SK-N-SH (cell line): ENCODE results near the gene BAG5. TPM values are rescaled to one million over a fixed set of nuclear protein-coding genes. Genes with fewer than 3 reads are reported as not detected.

Source experiments
- CTCF ChIA-PET: fragments of 300-600, 350-600 bp; formaldehyde crosslinking; extraction: SDS; loops from one replicate; lab custom pipeline; 2021; lab: Yijun Ruan, JAX
- POLR2A ChIA-PET: fragments of 350-600 bp; sonication (Branson Sonifier 250); formaldehyde crosslinking; extraction: SDS; loops from one replicate; lab custom pipeline; 2020; ENCODE audit warnings: antibody characterized with exemption, inconsistent platforms; lab: Yijun Ruan, JAX
- DNase-seq: peaks from one replicate; pipeline ENCODE4 v3.0.0; 2012
- H2AFZ ChIP-seq: fragments of 200-600 bp; sonication (generic); 2 replicates; pipeline ENCODE4 v1.8.1; 2016; ENCODE audit warnings: antibody characterized with exemption, mild to moderate bottlenecking, low read depth
- H3F3A ChIP-seq: fragments of 200-600 bp; sonication (generic); replicated peaks from 2 replicates; pipeline ENCODE3; 2016; ENCODE audit warnings: antibody characterized with exemption, mild to moderate bottlenecking; ENCODE audit not compliant: insufficient read depth
- H3K27ac ChIP-seq, 2 experiments: fragments of 200-500 bp in 1 of 2; fragments of 200-600 bp in 1 of 2; sonication (Bioruptor generic) in 1 of 2; sonication (generic), shearing (Covaris generic) in 1 of 2; 2 replicates each; pipeline versions ENCODE4 v1.5.1 to v1.6.1; 2014 to 2016; ENCODE audit warnings: low read depth in 2 of 2, inconsistent platforms in 1 of 2, low read length in 1 of 2, mild to moderate bottlenecking in 1 of 2, mixed read lengths in 1 of 2
- H3K27me3 ChIP-seq: fragments of 200-600 bp; sonication (generic), shearing (Covaris generic); 2 replicates; pipeline ENCODE4 v1.6.1; 2016; ENCODE audit warnings: mixed run types; ENCODE audit not compliant: insufficient read depth
- H3K36me3 ChIP-seq, 2 experiments: fragments of 200-500 bp in 1 of 2; fragments of 200-600 bp in 1 of 2; sonication (Bioruptor generic) in 1 of 2; sonication (generic) in 1 of 2; replicated peaks in 1 of 2; 2 replicates each; pipeline versions ENCODE3 to v1.5.1; 2014 to 2016; ENCODE audit warnings: low read length in 1 of 2, mild to moderate bottlenecking in 1 of 2; ENCODE audit not compliant: insufficient read depth in 2 of 2, control insufficient read depth in 1 of 2
- H3K4me1 ChIP-seq, 2 experiments: fragments of 200-500 bp in 1 of 2; fragments of 200-600 bp in 1 of 2; sonication (Bioruptor generic) in 1 of 2; sonication (generic), shearing (Covaris generic) in 1 of 2; 2 replicates each; pipeline versions ENCODE4 v1.5.1 to v1.6.1; 2014 to 2016; ENCODE audit warnings: low read depth in 1 of 2, low read length in 1 of 2, mixed run types in 1 of 2; ENCODE audit not compliant: insufficient read depth in 2 of 2, control insufficient read depth in 1 of 2
- H3K4me2 ChIP-seq: fragments of 200-600 bp; sonication (generic), shearing (Covaris generic); 2 replicates; pipeline ENCODE4 v1.6.1; 2017; ENCODE audit warnings: mixed run types
- H3K4me3 ChIP-seq, 2 experiments: fragments of 200-500 bp in 1 of 2; fragments of 200-600 bp in 1 of 2; sonication (Bioruptor generic) in 1 of 2; sonication (generic), shearing (Covaris generic) in 1 of 2; 2 replicates each; pipeline versions ENCODE4 v1.5.1 to v1.8.1; 2014 to 2016; ENCODE audit warnings: low read depth in 2 of 2, inconsistent platforms in 1 of 2, low read length in 1 of 2, mild to moderate bottlenecking in 1 of 2, mixed read lengths in 1 of 2, moderate library complexity in 1 of 2
- H3K79me2 ChIP-seq: fragments of 200-600 bp; sonication (generic); 2 replicates; pipeline ENCODE4 v1.8.1; 2017; ENCODE audit warnings: mild to moderate bottlenecking; ENCODE audit not compliant: insufficient read depth
- H3K9ac ChIP-seq: fragments of 200-600 bp; sonication (generic); 2 replicates; pipeline ENCODE4 v1.6.1; 2017; ENCODE audit warnings: mixed run types
- H3K9me2 ChIP-seq: fragments of 200-600 bp; sonication (generic); 2 replicates; pipeline ENCODE4 v1.6.1; 2017; ENCODE audit warnings: mixed run types
- H3K9me3 ChIP-seq: fragments of 200-600 bp; sonication (generic); 2 replicates; pipeline ENCODE4 v1.6.1; 2017; ENCODE audit warnings: mixed run types, mild to moderate bottlenecking, moderate library complexity
- H4K20me1 ChIP-seq: fragments of 200-600 bp; sonication (generic); 2 replicates; pipeline ENCODE4 v1.6.1; 2017; ENCODE audit warnings: mild to moderate bottlenecking, mixed run types; ENCODE audit not compliant: insufficient read depth
- CTCF ChIP-seq: fragments of 200-600 bp; sonication (generic); IDR thresholded peaks from 2 replicates; pipeline ENCODE4 v1.6.1; 2017; ENCODE audit warnings: antibody characterized with exemption, mild to moderate bottlenecking, moderate library complexity
- ELF1 ChIP-seq: IDR thresholded peaks from 2 replicates; pipeline ENCODE4 v1.4.0; 2012
- EZH2phosphoT487 ChIP-seq: fragments of 200-600 bp; sonication (generic); IDR thresholded peaks from 2 replicates; pipeline ENCODE4 v1.6.1; 2017; ENCODE audit warnings: low read depth, mixed run types, mild to moderate bottlenecking, antibody characterized with exemption, moderate library complexity, borderline replicate concordance
- MEF2A ChIP-seq: IDR thresholded peaks from 2 replicates; pipeline ENCODE4 v1.4.0; 2012; ENCODE audit warnings: low read depth, borderline replicate concordance
- MXI1 ChIP-seq: IDR thresholded peaks from 2 replicates; pipeline ENCODE4 v1.6.1; 2012; ENCODE audit warnings: mild to moderate bottlenecking, low read depth, low read length, improper control_type of control experiment
- RCOR1 ChIP-seq: fragments of 150-350 bp; IDR thresholded peaks from 2 replicates; pipeline ENCODE4 v1.6.1; 2017; ENCODE audit warnings: antibody characterized with exemption, low read length
- REST ChIP-seq: IDR thresholded peaks from 2 replicates; pipeline ENCODE4 v1.6.1; 2012; ENCODE audit warnings: mild to moderate bottlenecking, low read depth, low read length, moderate library complexity
- RXRA ChIP-seq: IDR thresholded peaks from 2 replicates; pipeline ENCODE4 v1.4.0; 2012; ENCODE audit warnings: low read depth, mild to moderate bottlenecking, borderline replicate concordance
- TCF12 ChIP-seq: IDR thresholded peaks from 2 replicates; pipeline ENCODE4 v1.4.0; 2012
- TEAD4 ChIP-seq: IDR thresholded peaks from 2 replicates; pipeline ENCODE4 v1.4.0; 2012; ENCODE audit warnings: mild to moderate bottlenecking, borderline replicate concordance; ENCODE audit not compliant: insufficient read depth
- USF1 ChIP-seq: IDR thresholded peaks from 2 replicates; pipeline ENCODE4 v1.4.0; 2012; ENCODE audit warnings: low read depth, borderline replicate concordance
- USF2 ChIP-seq: fragments of 150-350 bp; IDR thresholded peaks from 2 replicates; pipeline ENCODE4 v1.6.1; 2017; ENCODE audit warnings: antibody characterized with exemption, low read length, low read depth, borderline replicate concordance
- ZBTB33 ChIP-seq: IDR thresholded peaks from 2 replicates; pipeline ENCODE4 v1.4.0; 2012; ENCODE audit warnings: low read depth, borderline replicate concordance
- WGBS: methylation state at CpG from one replicate; pipeline ENCODE4 v1.1.6; 2017; ENCODE audit warnings: low lambda C conversion rate; 5-methylcytosine and 5-hydroxymethylcytosine counted together
- polyA plus RNA-seq, 3 experiments: library from polyadenylated mRNA; depleted of rRNA; stranded (reverse); fragments of >200 nt; gene quantifications; 2 replicates each; pipeline ENCODE4 v1.2.3, GENCODE V29; 2012

The BAG5 gene
- polyA plus RNA-seq, 1 of the 3 experiments (the other 2 are of a cell fraction), result 5.2 TPM

- Histone ChIP-seq H3K4me3 (peak overlapping the region in 1 of 2 experiments; percentile 3; a peak in 1 of 4 replicates), H3K27ac (no peak overlapping the region; a peak in 1 of 4 replicates), H3K4me1 (peaks cover 0 to 20% of the 10 kb centered on the region in 2 experiments; a peak in 1 of 4 replicates), H3F3A (peaks cover 9% of the 10 kb centered on the region), H3K4me2 (no peak overlapping the region), H2AFZ (no peak overlapping the region), H3K79me2 (no peaks in the 10 kb centered on the region), H4K20me1 (no peaks in the 10 kb centered on the region), H3K9me3 (no peaks in the 10 kb centered on the region), H3K9me2 (no peaks in the 10 kb centered on the region), H3K9ac (no peak overlapping the region), H3K27me3 (peaks cover 16% of the 10 kb centered on the region), H3K36me3 (peaks cover 0 to 4% of the 10 kb centered on the region in 2 experiments)
- CTCF ChIA-PET, result interaction anchor here (0.9 to 9.6 kb wide), 9 partner anchors 10 to 144 kb away, joined by 3 to 194 read pairs (median 9); partner anchors contain the start of gene TRMT61A
- peak; percentile 36 for DNase-seq
- 100% methylated on average over 1 of the region's 10 CpGs for WGBS
- POLR2A ChIA-PET, result interaction anchor here (1.4 kb wide), 1 partner anchor 186 kb away, joined by 3 read pairs; the partner anchor contains the start of gene EIF5
- TF ChIP-seq USF2 (no peak), MXI1 (no peak), RCOR1 (no peak), TCF12 (no peak), EZH2phosphoT487 (no peak), MEF2A (no peak), CTCF (no peak), RXRA (no peak), USF1 (no peak), ZBTB33 (no peak), ELF1 (no peak), TEAD4 (no peak), REST (no peak)
Measured at GRCh38 chr14:103520269-103520656, 42.2 kb downstream of the BAG5 start.
